ENCODE measurements around the gene STARD10.

The STARD10 gene

DNA sequence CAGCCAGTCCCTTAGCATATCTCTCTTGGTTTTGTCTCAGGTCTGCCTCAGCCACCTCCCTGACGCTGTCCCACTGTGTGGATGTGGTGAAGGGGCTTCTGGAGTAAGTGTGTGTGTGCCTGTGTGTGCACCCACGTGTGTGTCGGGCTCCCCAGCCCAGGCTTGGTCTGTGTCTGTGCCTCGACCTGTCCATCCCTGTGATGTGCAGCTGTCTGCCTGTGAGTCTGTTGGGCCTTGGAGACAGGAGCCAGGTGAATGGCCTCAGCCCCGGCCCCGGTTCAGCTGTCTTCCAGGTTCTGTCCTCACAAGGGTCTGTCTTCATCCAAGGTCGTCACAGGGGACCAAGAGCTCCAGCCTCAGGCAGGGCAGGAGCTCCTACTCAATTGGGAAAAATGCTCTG is 30.2 kb upstream of the STARD10 start:
- no peak for TF ChIP-seq CTCF (IDR thresholded peaks at IDR 0.05; ENCODE audit: insufficient read depth, low read length, poor library complexity, severe bottlenecking)
- Histone ChIP-seq H3K4me3 (replicated peaks; ENCODE audit: low read depth, low read length) (no peak overlapping the region), H3K27me3 (replicated peaks; ENCODE audit: control insufficient read depth, insufficient read depth, low read length) (no peaks in the 10 kb centered on the region), H3K36me3 (ENCODE audit: control insufficient read depth, insufficient read depth, low read length) (peaks cover 29% of the 10 kb centered on the region)
- DNase-seq (ENCODE audit: extremely low read depth, insufficient read length): peak; percentile 31

- DNase-seq (ENCODE audit: extremely low read depth, insufficient read length): peak; percentile 34
- Histone ChIP-seq H3K4me3 (replicated peaks; ENCODE audit: low read depth, low read length) (no peak overlapping the region), H3K27me3 (replicated peaks; ENCODE audit: control insufficient read depth, insufficient read depth, low read length) (no peaks in the 10 kb centered on the region), H3K36me3 (ENCODE audit: control insufficient read depth, insufficient read depth, low read length) (peaks cover 22% of the 10 kb centered on the region)
- no peak for TF ChIP-seq CTCF (IDR thresholded peaks at IDR 0.05; ENCODE audit: insufficient read depth, low read length, poor library complexity, severe bottlenecking)
Observed at GRCh38 chr11:72823105-72823804, 29.4 kb upstream of the STARD10 start.

- H3K4me3 ChIP-seq (replicated peaks; ENCODE audit: low read depth, low read length): peak overlapping the region; percentile 31
- DNase-seq (ENCODE audit: extremely low read depth, insufficient read length): peak; percentile 94
- H3K27me3 ChIP-seq (replicated peaks; ENCODE audit: control insufficient read depth, insufficient read depth, low read length): no peaks in the 10 kb centered on the region
- peaks cover 29% of the 10 kb centered on the region for H3K36me3 ChIP-seq (ENCODE audit: control insufficient read depth, insufficient read depth, low read length)
- TF ChIP-seq CTCF (IDR thresholded peaks at IDR 0.05; ENCODE audit: insufficient read depth, low read length, poor library complexity, severe bottlenecking): no peak
Observed at GRCh38 chr11:72821920-72822799, 28.3 kb upstream of the STARD10 start.

DNA sequence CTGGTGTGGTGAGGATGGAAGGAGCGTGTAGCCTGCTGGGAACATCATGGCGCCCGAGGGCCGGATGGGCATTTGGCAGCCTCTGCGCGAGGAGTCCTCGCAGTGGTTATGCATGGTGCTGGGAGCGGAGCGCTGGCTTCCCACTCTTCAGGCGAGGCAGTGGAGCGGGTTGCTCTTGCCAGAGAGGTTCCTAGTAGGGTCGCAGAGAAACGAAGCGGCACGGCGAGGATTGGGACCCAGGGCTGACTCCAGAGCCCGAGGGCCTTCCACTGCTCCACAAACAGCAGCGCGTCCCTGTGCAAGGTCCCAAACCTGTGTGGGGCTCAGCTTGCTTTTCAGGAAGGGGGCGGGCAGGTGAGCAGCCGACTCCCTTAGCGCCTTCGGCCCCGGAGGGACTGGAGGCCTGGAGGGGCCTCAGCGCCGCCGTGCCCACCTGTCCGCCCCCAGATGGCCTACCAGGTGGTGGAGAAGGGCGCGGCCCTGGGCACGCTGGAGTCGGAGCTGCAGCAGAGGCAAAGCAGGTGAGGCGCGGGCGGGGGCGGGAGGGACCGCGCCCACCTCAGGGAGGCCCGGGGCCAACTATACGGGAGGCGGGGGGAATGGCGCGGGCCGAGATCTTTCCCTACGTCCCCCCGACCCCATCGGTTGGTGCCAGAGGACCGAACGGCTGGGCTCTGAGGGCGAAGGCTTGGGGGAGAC is 27.5 kb upstream of the STARD10 start:
- Histone ChIP-seq H3K27me3 (replicated peaks; ENCODE audit: control insufficient read depth, insufficient read depth, low read length) (no peaks in the 10 kb centered on the region), H3K36me3 (ENCODE audit: control insufficient read depth, insufficient read depth, low read length) (peaks cover 26% of the 10 kb centered on the region), H3K4me3 (replicated peaks; ENCODE audit: low read depth, low read length) (peak overlapping the region; percentile 25)
- no peak for TF ChIP-seq CTCF (IDR thresholded peaks at IDR 0.05; ENCODE audit: insufficient read depth, low read length, poor library complexity, severe bottlenecking)
- DNase-seq (ENCODE audit: extremely low read depth, insufficient read length): no peak

DNA sequence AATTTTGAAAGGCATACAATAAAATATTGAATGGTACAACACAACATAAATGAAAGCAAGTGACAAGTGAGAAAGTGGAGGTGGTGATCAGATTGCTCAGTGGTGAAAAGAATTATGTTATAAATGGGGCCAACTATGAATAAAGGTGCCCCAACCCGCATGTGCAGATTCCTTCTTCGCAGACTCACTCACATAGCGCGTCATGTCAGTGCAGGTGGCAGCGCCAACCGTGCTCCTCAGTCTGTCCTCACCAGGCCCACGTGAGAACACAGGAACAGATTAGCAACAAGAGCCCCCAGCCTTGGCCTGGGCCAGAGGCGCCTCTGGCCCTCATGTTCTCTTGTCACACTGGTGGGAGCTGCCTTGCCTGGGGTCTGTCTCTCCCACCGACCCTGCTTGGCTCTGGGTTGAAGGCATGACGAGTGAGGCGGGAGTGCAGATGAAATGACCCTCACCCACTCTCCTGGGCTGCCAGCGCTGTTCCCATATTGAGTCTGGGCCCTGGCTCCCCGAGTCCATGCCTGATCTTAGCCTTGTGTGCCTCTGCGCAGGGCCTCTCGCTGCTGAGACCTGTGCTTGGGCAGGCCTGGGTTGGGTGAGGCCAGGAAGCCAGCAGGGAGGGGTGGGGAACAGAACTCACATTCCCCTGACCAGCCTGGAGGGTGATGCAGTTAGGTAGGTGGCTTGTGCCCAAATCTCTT is 26.7 kb upstream of the STARD10 start:
- no peaks in the 10 kb centered on the region for H3K27me3 ChIP-seq (replicated peaks; ENCODE audit: control insufficient read depth, insufficient read depth, low read length)
- H3K36me3 ChIP-seq (ENCODE audit: control insufficient read depth, insufficient read depth, low read length): peaks cover 26% of the 10 kb centered on the region
- no peak for TF ChIP-seq CTCF (IDR thresholded peaks at IDR 0.05; ENCODE audit: insufficient read depth, low read length, poor library complexity, severe bottlenecking)
- no peak for DNase-seq (ENCODE audit: extremely low read depth, insufficient read length)
- no peak overlapping the region for H3K4me3 ChIP-seq (replicated peaks; ENCODE audit: low read depth, low read length)

Data from GM06990 (cell line).